Ovary (tissue), 9 donors: ENCODE measurements around the gene PTCH2. TPM values are rescaled to one million over a fixed set of nuclear protein-coding genes. Genes with fewer than 3 reads are reported as not detected.

Experiments used
- DNase-seq, 5 donors: peaks; one replicate each; pipeline ENCODE4 v3.0.0-alpha.2; 2019 to 2020
- H3K27ac ChIP-seq, 2 donors: fragments of 200-600 bp; one replicate each; pipeline versions ENCODE4 v1.5.1 to v1.8.0; 2019 to 2022
- H3K27me3 ChIP-seq: fragments of 200-600 bp; one replicate; pipeline ENCODE4 v1.8.0; 2022
- H3K36me3 ChIP-seq: fragments of 200-600 bp; sonication (generic); one replicate; pipeline ENCODE4 v1.5.1; 2019
- H3K4me1 ChIP-seq: one replicate; pipeline ENCODE4 v1.8.1; 2013; ENCODE audit warnings: mild to moderate bottlenecking, moderate library complexity; ENCODE audit not compliant: insufficient read depth
- H3K4me3 ChIP-seq: fragments of 200-600 bp; sonication (generic); one replicate; pipeline ENCODE4 v1.5.1; 2017
- H3K9me3 ChIP-seq, 2 donors: fragments of 200-600 bp in 1 of 2; sonication (generic) in 1 of 2; one replicate each; pipeline versions ENCODE4 v1.5.1 to v1.8.1; 2013 to 2019; ENCODE audit warnings: mild to moderate bottlenecking in 1 of 2, moderate library complexity in 1 of 2
- EP300 ChIP-seq: sonication (generic); formaldehyde crosslinking; IDR thresholded peaks from one replicate; pipeline ENCODE4 v1.6.1; 2017; ENCODE audit warnings: antibody characterized with exemption
- POLR2A ChIP-seq: fragments of 450-650 bp; IDR thresholded peaks from one replicate; pipeline ENCODE4 v1.6.1; 2017; ENCODE audit warnings: antibody characterized with exemption, mild to moderate bottlenecking, moderate library complexity
- WGBS, 3 donors: extraction: QIAGEN DNeasy Blood & Tissue Kit in 1 of 3; methylation state at CpG; one replicate each; pipeline versions ENCODE4 v1.1.5 to v1.1.7; 2013 to 2017; 5-methylcytosine and 5-hydroxymethylcytosine counted together
- intact Hi-C, 4 donors: fragments of 100-400 bp; cut with DNase I; formaldehyde crosslinking; loops; one replicate each; pipeline versions ENCODE4 v1.11.0 to v1.15.1; 2022 to 2023
- polyA plus RNA-seq, 2 donors: library from polyadenylated mRNA; stranded (reverse); fragments of 200-250 nt in 1 of 2; fragments of 350-450 nt in 1 of 2; fragmentation: Illumina TruSeq in 1 of 2; extraction: RNeasy Lipid Tissue Mini Kit (QIAGEN cat#74804) in 1 of 2; gene quantifications; one replicate each; pipeline ENCODE4 v1.2.3, GENCODE V29; 2013 to 2014
- total RNA-seq, 7 donors: library from RNA; depleted of rRNA in 2 of 7; stranded (reverse); fragments of >200 nt in 2 of 7; fragmentation: NEBNext Ultra II Directional in 3 of 7; extraction: Animal tissue kit (Norgen Biotek cat#: 25700) in 3 of 7; gene quantifications; one replicate each; pipeline versions ENCODE4 v1.1.0 to v1.2.4, GENCODE V29; 2016 to 2023
- TF ChIP-seq, protein P1 (sequence below), 3 donors: fragments of 450-650 bp in 2 of 3; fragments of 200-600 bp in 1 of 3; IDR thresholded peaks; one replicate each; pipeline versions ENCODE4 v1.5.1 to v1.8.0; 2016 to 2022; ENCODE audit warnings: antibody characterized with exemption in 3 of 3, mild to moderate bottlenecking in 1 of 3
- donor health status: DM: no; HTN: no; CAD: no; lungs with moderate emphysema.
- donor health status: DM: no; HTN: no; CAD: no.
- donor health status: Bipolar disorder and iron deficiency.
- donor health status: DM: yes; HTN: yes; CAD: no.
- donor health status: DM: no; HTN: no; CAD: no.
- donor health status: DM: yes; HTN: yes; CAD: no.

The PTCH2 gene
- total and polyA plus RNA-seq, 9 donors: 1.8 to 21.2 (median 10.7) TPM

DNA sequence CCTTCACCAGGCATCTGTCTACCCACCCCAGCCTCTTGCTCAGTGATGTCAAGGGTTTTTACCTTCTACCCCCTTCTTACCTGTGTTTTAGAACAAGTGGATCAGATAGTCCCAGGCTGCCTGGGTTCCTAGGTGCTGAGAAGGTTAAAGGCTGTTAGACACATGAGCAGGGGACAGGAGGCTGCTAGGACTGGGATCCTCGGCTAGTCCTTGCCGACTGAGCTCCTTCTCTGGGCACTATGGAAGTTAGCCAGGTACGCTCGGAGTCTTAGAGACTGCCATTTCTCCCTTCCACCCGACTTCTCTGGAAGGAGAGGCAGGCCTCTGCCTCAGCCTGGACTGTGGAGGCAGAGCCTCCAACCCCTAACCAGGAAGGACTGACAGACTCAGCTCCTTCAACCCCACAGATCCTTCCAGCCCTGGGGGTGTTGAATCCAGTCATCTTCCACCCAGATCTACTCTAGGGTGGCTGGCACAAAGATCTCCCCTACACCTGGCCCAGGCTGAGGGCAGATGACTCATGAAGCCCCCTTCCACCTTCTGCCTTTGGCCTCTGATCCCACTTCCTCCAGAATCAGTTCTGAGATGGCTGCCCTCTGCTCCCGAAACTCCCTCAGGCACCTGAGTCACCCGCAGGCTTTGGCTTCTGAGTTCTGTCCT is 36.2 kb downstream of the PTCH2 start, which contains the start of gene DYNLT4:
Gene DYNLT4, minus strand, starts transcription at position 648 of the 660 bp plus-strand sequence. CDS start 683 bp downstream, outside the sequence.
- Histone ChIP-seq H3K27ac (peak within 1 kb of the TSS; percentile 99 to 100), H3K4me1 (peaks cover 46% of the 10 kb centered on the region), H3K9me3 (no peaks in the 10 kb centered on the region), H3K27me3 (no peaks in the 10 kb centered on the region), H3K36me3 (no peaks in the 10 kb centered on the region), H3K4me3 (peak within 1 kb of the TSS; percentile 7)
- TF ChIP-seq, protein P1, sequence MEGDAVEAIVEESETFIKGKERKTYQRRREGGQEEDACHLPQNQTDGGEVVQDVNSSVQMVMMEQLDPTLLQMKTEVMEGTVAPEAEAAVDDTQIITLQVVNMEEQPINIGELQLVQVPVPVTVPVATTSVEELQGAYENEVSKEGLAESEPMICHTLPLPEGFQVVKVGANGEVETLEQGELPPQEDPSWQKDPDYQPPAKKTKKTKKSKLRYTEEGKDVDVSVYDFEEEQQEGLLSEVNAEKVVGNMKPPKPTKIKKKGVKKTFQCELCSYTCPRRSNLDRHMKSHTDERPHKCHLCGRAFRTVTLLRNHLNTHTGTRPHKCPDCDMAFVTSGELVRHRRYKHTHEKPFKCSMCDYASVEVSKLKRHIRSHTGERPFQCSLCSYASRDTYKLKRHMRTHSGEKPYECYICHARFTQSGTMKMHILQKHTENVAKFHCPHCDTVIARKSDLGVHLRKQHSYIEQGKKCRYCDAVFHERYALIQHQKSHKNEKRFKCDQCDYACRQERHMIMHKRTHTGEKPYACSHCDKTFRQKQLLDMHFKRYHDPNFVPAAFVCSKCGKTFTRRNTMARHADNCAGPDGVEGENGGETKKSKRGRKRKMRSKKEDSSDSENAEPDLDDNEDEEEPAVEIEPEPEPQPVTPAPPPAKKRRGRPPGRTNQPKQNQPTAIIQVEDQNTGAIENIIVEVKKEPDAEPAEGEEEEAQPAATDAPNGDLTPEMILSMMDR (IDR thresholded peaks at IDR 0.05): no peak
- TF ChIP-seq POLR2A: no peak
- TF ChIP-seq EP300: no peak
- peak in 2 of 5 donors; percentile 55 to 58 for DNase-seq
- 28 to 49% (median 47%) methylated on average over 7 of the region's 7 CpGs for WGBS, 3 donors
- intact Hi-C loops: loop anchor here in 1 of 4 donors (10.0 kb wide), 1 partner anchor 498 kb away; no protein-coding TSS in a partner anchor

DNA sequence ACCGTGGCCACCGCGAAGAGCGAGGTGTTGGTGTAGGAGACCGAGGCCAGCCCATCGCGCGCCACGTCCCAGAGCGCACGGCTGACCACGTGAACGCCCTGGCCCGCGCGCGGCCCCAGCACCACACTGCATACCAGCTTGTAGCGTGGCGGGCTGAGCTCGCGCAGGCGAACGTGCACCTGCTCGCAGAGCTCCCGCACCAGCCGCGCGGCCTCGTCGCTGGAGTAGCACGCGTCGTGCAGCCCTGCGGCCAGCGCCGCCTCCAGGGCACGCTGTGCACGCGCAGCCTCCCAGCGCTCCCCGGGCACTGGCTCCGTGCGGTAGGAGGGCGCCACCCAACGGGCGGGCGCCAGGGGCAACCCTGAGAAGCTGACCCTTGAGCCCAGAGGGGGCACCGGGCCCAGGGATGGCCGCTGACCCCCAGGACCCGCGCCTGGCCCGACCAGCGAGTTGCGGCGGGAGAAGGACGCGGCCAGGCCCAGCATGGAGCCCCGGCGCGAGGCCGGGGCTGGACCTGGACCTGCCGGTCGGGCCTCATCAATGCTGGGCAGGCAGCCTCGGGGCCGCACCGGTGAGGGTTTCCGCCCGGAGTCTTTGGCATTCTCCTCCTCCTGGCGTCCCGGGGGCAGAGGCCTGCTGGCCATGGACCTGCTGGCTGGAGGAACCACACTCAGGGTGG is 36.9 kb downstream of the PTCH2 start:
- Histone ChIP-seq H3K27ac (peak overlapping the region; percentile 99 to 100), H3K4me3 (no peak overlapping the region), H3K9me3 (no peaks in the 10 kb centered on the region), H3K4me1 (peaks cover 47% of the 10 kb centered on the region), H3K27me3 (no peaks in the 10 kb centered on the region), H3K36me3 (no peaks in the 10 kb centered on the region)
- WGBS, 3 donors: 87 to 94% (median 91%) methylated on average over 53 to 70 of the region's 70 CpGs
- DNase-seq: peak in 4 of 5 donors; percentile 57 to 64 (median 62)
- TF ChIP-seq, protein P1 (IDR thresholded peaks at IDR 0.05): no peak
- no peak for TF ChIP-seq EP300
- TF ChIP-seq POLR2A: no peak
- intact Hi-C loops: loop anchor here in 1 of 4 donors (10.0 kb wide), 1 partner anchor 499 kb away; no protein-coding TSS in a partner anchor

GRCh38 chr1:44805311-44806024 is 37.6 kb downstream of the PTCH2 start:
- no peaks in the 10 kb centered on the region for H3K27me3 ChIP-seq
- intact Hi-C loops: loop anchor here in 1 of 4 donors (10.0 kb wide), 1 partner anchor 499 kb away; no protein-coding TSS in a partner anchor
- no peaks in the 10 kb centered on the region for H3K9me3 ChIP-seq
- TF ChIP-seq POLR2A (no peak), EP300 (no peak)
- TF ChIP-seq, protein P1 (IDR thresholded peaks at IDR 0.05): no peak
- H3K4me1 ChIP-seq: peaks cover 49% of the 10 kb centered on the region
- DNase-seq: peak in 4 of 5 donors; percentile 39 to 50 (median 44)
- H3K36me3 ChIP-seq: no peaks in the 10 kb centered on the region
- H3K4me3 ChIP-seq: no peak overlapping the region
- 87% methylated on average over 20 of the region's 20 CpGs for WGBS, 3 donors
- H3K27ac ChIP-seq: peak overlapping the region; percentile 58 to 100
